Right lobe of liver (tissue), 4 donors: ENCODE data around the gene TARBP1.

Source experiments
- CTCF ChIP-seq, 4 donors: fragments of 200-600 bp in 3 of 4; fragments of 450-650 bp in 1 of 4; IDR thresholded peaks; one replicate each; pipeline versions ENCODE4 v1.5.1 to v1.8.0; 2016 to 2022; ENCODE audit warnings: antibody characterized with exemption in 4 of 4, mild to moderate bottlenecking in 2 of 4
- POLR2A ChIP-seq: fragments of 450-650 bp; IDR thresholded peaks from one replicate; pipeline ENCODE4 v1.6.1; 2017; ENCODE audit warnings: antibody characterized with exemption, mild to moderate bottlenecking
- donor health status: DM: no; HTN: no; CAD: no.
- donor health status: DM: no; HTN: no; CAD: no.
- donor health status: DM: no; HTN: yes; CAD: no.

DNA sequence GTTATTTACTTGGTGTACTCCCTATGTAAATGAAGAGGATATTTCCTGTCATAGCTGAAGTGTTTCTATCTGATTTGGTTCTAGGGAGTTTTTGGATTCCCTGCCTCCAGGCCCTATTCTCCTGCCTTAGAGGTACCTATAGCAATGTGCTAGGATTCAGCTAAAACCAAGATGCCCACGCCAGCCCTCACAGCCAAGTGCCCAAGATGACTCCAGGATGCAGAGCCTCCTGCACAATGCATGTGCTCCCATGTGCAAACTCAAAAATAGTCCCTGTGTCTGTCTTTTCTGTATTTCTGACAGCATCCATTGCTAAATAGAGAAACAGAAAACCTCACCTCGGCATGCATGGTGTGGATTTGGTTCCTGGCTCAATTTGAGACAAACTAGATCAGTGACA is 887 bp upstream of the TARBP1 start:
- TF ChIP-seq CTCF (IDR thresholded peaks at IDR 0.05) (no peak), POLR2A (no peak)
